Measurements from ENCODE around the gene TP63.

DNA sequence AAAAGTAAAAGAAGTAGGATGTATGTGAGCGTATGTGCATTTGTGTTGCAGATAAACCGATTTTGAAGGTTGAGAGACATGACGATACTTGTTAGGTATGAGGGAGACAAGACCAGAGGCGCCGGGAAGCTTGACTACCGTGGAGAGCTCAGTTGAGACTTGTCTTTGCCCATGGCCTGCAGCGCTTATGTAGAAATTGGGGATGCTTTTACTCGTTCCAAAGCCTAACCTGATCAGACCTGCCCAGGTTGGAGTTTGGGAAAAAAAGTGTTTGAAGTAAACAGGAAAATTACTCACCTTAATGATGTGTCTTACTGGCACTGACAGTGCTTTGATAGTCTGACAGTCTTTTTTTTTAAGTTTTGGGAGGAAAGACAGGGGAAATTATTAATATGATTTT lies 202.8 kb downstream of the TP63 start:
- TF ChIP-seq, protein P1, sequence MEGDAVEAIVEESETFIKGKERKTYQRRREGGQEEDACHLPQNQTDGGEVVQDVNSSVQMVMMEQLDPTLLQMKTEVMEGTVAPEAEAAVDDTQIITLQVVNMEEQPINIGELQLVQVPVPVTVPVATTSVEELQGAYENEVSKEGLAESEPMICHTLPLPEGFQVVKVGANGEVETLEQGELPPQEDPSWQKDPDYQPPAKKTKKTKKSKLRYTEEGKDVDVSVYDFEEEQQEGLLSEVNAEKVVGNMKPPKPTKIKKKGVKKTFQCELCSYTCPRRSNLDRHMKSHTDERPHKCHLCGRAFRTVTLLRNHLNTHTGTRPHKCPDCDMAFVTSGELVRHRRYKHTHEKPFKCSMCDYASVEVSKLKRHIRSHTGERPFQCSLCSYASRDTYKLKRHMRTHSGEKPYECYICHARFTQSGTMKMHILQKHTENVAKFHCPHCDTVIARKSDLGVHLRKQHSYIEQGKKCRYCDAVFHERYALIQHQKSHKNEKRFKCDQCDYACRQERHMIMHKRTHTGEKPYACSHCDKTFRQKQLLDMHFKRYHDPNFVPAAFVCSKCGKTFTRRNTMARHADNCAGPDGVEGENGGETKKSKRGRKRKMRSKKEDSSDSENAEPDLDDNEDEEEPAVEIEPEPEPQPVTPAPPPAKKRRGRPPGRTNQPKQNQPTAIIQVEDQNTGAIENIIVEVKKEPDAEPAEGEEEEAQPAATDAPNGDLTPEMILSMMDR (IDR thresholded peaks at IDR 0.05): no peak
- no peak for TF ChIP-seq POLR2AphosphoS5 (IDR thresholded peaks at IDR 0.05)

All from sigmoid colon (tissue), 4 donors.